ENCODE data around the gene CRADD.
"Not testable (repeated sequence)": the region's sequence is repeated elsewhere in the genome, so short reads cannot be mapped to it uniquely, and the experiment has no call there.

CRADD gene

DNA sequence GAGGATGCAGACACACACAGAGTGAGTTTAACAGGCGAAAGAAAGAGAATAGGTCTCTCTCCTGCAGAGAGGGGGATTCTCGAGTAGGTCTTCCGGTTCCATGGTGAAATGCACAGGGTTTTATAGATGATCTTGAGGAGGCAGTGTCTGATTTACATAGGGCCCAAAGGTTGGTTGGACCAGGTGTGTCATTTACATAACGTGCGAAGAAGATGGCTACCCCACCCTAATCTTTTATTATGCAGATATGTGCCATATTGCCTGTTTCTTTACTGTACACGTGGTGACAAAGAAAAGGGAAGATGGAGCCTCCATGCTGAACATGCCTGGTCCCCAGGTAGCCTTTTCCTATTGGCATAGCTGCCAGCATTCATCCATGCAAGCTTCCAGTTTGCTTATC is 219.8 kb downstream of the CRADD start:
- DNase-seq (ENCODE audit: low read depth in 2 of 2): no peak

DNA sequence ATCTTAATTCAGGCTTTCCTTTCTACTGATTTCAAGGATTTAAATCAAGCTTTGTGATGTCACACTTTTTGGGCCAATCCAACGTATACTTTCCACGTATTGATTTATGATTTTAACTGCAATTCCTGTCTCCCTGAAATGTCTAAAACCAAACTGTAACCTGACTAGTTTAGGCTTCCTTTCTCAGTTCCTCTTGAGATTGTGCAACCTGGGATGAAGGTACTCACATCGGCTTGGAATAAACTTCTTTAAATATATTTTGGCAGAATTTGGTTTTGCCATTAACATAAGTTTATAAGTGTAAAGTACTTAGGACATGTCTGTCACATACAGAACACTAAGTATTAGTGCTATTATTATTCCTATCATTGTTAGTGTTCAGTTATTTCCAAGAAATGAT is 224.6 kb downstream of the CRADD start:
- no peak for DNase-seq (ENCODE audit: low read depth in 2 of 2)

DNA sequence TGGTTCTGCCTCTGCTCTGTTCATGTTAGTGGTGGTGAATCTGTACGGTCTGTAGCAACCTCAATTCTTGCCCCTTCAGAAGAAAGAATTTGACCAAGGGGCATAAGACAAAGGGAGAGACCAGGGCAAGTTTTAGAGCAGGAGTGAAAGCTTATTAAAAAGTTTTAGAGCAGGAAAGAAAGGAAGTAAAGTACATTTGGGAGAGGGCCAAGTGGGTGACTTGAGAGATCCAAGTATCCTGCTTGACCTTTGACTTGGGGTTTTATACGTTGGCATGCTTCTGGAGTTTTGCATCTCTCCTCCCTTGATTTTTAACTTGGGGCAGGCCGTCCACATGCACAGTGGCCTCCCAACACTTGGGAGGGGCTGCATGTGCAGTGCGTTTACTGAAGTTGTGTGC is 225.0 kb downstream of the CRADD start:
- no peak for DNase-seq (ENCODE audit: low read depth in 2 of 2)

DNA sequence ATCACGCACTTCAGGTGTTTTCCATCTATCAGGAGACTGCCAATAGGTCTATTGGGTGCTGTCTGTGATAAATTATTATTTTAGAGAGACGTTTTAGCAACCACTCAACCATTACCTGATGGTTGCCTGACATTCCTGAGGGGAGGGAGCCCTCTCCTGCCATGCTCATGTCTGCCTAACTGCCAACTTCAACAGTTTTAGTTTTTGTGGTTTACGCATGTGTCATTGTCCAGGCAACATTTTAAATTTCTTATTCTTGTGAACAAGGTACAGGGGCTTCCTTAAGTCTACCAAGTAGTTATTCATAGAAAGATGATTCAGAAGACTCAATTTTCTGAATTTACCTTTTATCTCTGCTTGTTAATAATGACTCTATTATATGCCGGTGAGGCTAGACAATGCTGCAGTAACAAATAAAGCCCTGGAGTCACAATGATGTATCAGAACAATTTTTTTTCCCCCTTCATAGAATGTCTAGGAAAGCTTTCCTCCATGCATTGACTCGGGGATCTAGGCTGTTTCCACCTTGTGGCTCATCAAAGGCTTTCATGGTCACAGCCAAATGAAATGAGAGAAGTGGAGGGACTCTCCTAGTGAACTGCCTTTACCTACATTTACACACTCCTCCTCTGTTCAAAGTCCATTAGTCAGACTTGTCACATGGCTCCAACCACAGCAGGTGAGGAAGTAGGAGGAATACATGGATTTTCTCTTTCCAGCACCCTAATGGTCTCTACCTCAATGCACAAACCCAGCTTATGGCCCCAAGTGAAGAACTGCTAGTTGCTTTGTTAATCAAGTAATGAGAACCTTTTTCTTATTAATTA is 225.8 kb downstream of the CRADD start:
- no peak for DNase-seq (ENCODE audit: low read depth in 2 of 2)

DNA sequence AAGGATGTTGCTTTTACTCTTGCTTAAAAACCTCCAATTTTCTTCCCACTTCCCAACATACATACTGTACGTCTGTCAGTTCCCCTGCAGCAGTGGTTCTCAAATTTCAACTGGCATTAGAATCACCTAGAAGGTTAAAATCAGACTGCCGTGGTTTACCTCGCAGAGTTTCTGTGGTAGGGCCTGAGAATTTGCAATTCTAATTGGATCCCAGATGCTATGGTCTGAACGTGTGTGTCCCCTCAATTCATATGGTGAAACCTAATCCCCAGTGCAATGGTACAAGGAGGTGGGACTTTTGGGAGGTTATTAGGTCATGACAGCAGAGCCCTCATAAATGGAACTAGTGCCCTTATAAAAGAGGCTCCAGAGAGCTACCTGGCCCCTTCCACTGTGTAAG is 226.9 kb downstream of the CRADD start:
- no peak for DNase-seq (ENCODE audit: low read depth in 2 of 2)

DNA sequence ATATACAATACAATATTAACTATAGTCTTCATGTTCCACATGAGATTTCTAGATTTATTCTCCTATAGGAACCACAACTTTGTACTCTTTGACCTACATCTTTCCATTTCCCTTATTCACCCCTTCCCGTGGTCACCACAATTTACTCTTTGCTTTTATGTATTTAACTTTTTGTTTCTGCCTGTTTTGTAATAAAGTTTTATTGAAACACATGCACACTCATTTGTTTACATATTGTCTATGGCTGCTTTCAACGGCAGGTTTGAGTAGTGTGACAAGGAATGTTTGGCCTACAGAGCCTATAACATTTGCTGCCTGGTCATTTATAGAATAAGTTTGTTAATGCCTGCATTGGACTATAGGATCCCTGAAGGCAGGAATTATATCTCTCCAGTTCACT is 231.1 kb downstream of the CRADD start:
- DNase-seq (ENCODE audit: low read depth in 2 of 2): no peak

DNA sequence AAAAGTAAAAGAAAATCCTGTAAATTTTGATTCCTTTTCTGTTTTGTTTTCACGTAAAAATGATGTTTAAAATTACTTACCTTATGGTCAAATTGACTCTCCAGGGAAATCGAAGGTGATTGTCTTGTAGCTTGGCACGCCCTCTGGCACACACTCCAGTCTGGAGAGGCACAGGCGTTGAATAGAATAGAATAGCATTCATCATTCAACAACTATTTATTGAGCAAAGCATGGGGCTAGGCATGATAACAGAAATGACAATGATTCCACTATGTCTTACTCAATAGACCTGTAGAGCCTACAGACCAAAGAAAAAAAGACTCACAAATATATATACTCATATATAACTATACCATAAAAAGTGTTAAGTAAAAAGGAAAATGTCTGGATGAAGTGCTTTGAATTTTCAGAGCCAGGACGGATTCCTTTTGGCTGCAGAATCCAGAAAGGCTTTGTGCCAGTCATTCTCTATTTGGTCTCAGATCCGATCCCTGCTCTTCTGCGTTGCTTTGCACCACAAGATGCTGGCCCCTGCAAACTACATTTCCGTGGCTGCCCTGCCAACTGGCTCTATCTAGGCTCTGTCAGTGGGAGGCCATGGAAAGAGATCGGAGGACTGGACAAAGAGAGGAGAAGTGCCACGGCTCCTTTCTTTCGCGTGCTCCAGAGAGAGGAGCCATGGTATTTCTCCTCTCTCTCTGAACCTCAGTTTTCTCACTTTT is 231.8 kb downstream of the CRADD start:
- DNase-seq (ENCODE audit: low read depth in 2 of 2): no peak

DNA sequence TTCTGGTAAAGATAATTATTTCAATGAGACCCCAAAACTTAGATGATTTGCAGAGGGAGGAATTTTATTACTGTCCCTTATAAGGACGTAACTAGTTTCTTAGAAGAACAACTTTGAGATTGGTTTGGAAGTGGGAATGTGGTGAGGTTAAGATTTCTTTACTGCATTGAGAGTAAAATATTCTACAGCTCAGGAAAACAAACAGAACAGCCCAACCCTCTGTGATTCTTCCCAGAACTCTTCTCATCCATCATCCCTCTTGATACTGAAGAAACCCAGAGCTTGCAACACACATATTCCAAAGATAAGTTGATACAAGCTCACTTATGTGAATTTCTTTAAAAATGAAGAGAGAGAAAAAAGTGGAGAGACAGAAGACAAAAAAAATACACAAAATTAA is 234.2 kb downstream of the CRADD start:
- no peak for DNase-seq (ENCODE audit: low read depth in 2 of 2)

DNA sequence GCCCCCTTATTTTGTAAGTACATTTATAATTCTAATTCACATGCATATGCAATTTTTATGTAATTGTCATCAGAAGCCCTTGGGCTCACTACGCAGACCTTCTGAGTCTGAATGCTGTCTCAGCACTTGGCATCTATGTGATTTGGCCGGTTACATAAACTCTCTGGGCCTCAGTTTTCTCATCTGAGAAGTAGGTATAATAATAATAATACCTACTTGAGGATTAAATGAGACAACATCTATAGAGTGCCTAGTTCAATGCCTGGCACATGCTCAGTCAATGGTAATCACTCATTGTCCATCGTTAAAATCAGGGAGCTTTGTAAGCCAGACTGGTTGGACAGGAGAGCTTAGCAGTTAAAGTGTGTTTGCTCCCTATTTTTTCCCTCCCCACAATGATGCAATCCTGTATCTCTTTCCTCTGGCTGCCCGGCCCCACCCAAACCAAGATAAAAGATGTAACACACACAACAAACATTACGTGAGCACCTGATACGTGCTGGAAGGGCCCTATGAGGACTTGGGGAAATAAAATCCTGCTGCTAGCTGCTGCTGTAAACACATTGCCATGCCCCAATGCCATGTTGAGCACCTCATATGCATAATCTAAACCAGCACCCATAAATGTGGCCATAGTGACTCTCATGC is 235.0 kb downstream of the CRADD start:
- DNase-seq (ENCODE audit: low read depth in 2 of 2): no peak

DNA sequence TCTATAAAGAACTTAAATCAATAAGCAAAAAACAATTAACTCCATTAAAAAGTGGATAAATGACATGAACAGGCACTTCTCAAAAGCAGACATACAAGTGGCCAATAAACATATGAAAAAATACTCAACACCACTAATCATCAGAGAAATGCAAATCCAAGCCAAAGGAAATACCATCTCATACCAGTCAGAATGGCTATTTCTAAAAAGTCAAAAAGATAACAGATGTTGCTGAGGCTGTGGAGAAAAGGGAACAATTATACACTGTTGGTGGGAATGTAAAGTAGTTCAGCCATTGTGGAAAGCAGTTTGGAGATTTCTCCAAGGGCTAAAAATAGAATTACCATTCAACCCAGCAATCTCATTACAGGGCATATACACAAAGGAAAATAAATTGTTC is 236.7 kb downstream of the CRADD start:
- DNase-seq (ENCODE audit: low read depth in 2 of 2): no peak

DNA sequence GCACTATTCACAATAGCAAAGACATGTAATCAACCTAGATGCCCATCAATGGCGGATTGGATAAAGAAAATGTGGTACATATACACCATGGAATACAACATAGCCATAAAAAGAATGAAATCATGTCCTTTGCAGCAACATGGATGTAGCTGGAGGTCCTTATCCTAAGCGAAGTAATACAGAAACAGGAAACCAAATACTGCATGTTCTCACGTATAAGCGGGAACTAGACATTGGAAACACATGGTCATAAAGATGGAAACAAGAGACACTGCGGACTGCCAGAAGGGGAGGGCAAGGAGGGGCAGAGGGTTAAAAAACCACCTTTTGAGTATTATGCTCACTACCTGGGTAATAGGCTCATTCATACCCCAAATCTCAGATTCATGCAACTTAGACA is 237.1 kb downstream of the CRADD start:
- DNase-seq (ENCODE audit: low read depth in 2 of 2): no peak

DNA sequence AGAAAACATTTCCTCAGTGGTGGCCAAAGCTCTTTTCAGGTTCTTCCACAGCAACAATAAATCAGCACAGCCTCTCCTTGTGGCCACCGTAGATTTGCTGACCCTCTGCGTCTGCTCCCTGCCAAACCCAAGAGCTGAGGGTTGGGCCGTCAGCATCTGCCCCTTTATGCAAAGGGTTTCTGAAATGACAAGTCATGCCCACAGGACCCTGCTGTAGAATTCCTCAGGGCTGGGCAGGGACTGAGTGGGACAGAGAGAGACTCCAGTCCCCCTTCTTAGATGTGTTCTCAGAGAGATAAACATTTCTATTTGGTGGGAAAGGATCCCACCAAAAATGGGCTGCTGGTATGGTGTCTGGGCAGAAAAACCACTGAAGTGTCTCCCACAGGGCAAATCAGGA is 238.2 kb downstream of the CRADD start:
- no peak for DNase-seq (ENCODE audit: low read depth in 2 of 2)

DNA sequence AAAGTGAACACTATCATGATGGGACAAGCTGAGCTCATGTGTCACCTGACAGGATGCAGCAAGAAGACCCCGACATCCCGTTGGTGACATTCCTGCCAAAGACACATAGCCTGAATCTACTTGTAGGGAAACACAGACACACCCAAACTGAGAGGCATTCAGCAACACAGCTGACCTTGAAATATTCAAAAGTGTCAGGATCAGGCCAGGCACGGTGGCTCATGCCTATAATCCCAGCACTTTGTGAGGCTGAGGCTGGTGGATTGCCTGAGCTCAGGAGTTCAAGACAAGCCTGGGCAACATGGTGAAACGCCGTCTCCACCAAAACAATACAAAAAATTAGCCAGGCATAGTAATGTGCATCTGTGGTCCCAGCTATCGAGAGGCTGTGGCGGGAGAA is 239.2 kb downstream of the CRADD start:
- no peak for DNase-seq (ENCODE audit: low read depth in 2 of 2)

DNA sequence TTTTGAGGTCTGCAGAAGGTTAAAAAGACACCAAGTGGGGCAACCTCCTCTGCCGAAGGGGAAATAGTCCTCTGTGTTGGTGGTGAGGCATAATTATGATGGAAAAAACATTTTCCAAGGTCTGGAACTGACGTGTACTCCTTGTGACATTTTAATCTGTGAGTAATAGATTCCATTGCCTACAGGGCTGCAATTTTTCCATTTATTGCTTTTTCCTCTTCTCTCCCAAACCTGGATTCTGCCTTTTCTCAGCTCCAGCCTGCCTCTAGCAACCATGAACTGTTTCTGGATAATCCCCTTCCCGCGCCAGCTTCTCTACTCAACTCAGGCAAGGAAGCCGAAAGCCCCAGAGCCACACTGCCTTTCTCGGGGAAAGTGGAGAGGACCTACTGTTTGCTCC is 241.1 kb downstream of the CRADD start:
- DNase-seq (ENCODE audit: low read depth in 2 of 2): no peak

DNA sequence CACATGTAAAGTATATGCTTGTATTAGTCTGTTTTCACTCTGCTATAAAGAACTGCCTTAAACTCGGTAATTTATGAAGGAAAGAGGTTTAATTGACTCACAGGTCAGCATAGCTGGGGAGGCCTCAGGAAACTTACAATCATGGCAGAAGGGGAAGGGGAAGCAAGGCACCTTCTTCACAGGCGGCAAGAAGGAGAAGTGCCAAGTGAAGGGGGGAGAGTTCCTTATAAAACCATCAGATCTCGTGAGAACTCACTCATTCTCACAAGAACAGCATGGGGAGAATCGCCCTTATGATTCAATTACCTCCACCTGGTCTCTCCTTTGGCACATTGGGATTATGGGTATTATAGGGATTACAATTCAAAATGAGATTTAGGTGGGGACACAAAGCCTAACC is 241.7 kb downstream of the CRADD start:
- DNase-seq (ENCODE audit: low read depth in 2 of 2): no peak

DNA sequence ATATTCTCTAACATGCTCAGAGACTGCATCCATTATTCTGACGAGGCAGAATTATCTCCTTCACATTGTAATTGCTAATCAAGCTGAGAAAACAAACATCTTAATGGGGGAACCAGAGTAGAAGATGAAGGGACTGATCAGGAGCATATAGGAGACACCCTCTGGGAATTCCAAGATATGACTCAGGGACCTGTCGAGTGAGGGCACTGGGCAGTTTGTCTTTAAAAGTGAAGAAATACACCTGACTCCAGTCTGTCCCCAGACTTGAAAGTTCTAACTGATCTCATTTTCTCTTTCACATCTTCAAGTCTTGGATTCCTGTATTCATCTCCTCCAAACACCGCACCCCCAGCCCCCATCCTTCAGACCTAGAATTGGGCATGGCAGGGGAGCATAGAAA is 244.3 kb downstream of the CRADD start:
- DNase-seq (ENCODE audit: low read depth in 2 of 2): no peak

DNA sequence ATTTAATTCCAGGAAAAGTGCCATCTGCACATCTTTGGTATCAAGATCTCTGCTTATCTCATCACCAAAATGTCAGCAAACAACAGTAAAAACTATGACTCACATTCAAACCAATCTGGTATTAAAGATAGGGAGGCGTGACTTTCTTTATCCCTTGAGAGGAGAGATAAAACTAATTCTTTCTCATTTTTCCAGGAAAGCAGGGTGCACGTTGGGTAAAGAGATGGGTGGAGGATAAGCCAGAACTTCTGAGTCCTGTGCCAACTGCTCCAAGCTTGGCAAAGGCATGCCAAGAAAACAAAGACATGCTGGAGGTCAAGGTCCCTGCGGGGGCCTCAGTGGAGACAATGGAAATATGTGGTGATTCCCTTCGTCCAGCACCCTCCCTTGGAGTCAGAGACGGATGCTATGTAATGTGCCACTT is 245.4 kb downstream of the CRADD start:
- no peak for DNase-seq (ENCODE audit: low read depth in 2 of 2)

DNA sequence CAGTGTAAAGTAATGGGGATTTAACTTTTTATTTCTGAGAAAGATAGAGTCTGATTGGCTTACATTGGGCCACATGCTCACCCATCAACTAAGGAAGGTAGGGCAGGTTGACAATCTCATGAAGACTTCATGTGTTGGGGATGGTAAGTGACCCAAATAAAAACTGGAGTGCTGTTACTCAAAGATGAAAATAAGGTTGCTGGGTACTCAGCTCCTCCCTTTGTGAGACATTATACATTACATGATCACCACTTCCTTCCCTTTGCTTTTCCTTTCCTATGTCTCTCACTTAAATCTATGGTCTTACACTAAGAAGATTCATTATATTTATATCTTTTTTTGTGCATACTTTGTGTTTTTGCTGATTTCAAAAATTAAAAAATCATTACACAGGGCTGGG is 247.2 kb downstream of the CRADD start:
- DNase-seq (ENCODE audit: low read depth in 2 of 2): no peak

DNA sequence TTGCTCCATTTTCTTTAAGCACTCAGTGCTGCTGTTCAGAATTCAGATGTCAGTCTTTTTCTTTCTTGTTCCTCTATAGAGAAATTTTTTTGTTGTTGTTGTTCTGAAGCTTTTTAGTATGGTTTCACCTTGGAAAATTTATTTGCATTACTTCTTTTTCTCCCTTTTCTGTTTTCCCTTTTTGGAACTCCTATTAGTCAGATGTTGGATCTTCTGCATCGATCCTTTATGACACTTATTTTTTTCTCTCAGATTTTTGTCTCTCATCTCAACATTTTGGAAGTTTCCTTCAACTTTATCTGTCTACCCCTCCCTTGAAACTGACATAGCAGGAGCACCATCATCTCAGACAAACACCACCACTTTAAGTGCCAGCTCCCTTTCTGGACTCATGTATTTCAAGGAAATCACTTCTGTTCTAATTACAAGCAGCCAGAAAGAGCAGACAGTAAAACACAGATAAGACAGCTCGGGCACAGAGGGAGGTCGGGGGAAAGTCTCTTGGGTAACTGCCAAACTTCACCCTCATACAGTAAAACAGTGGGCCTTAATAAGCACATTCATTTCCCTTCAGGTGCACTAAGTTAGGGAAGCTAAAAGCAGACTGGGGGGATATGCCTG is 248.5 kb downstream of the CRADD start:
- DNase-seq (ENCODE audit: low read depth in 2 of 2): no peak

DNA sequence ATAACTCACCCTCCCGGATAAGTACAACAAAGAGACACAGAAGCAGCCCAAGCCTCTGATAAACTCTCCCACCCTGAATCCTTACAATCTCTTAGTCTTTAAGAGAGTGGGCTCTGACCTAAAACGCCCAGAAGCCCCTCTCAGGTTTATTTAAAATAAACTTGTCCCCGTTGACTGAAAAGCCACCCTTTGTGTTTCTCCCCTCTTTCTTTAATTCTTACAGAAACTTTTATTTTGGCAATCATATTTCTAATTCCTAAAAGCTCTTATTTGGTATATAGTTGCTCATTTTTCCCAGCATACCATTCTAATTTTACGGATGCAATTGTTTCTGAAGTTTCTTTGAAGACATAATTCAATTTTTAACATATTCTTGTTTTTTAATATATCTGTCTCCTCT is 249.1 kb downstream of the CRADD start:
- DNase-seq (ENCODE audit: low read depth in 2 of 2): no peak

DNA sequence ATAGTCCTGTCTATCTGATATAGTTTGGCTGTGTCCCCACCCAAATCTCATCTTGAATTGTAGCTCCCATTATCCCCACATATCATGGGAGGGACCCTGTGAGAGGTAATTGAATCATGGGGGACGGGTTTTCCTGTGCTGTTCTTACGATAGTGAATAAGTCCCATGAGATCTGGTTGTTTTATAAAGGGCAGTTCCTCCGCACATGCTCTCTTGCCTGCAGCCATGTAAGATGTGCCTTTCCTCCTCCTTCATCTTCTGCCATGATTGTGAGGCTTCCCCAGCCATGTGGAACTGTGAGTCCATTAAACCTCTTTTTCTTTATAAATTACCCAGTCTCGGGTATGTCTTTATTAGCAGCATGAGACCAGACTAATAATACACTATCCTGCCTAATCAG is 251.9 kb downstream of the CRADD start:
- DNase-seq (ENCODE audit: low read depth in 2 of 2): not testable (repeated sequence)

DNA sequence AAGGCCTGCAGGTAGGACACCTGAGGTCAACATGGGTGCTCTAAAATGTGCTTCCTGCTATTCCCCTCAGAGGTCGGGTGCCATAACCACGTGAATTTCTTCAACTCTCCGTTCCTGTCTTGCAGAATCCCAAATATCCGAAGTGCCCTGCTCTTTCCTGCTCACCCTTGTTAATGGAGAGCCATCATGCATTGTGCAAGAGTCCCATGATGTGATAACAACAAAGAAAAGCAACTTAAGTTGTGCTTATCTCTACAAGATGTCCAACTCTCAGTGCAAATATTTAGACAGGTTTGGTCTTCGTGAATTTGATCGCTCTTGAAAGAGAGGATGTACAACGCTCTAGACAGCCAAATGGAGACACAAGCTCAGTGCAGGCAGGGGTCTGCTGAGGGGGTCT is 260.6 kb downstream of the CRADD start:
- DNase-seq (ENCODE audit: low read depth in 2 of 2): no peak

DNA sequence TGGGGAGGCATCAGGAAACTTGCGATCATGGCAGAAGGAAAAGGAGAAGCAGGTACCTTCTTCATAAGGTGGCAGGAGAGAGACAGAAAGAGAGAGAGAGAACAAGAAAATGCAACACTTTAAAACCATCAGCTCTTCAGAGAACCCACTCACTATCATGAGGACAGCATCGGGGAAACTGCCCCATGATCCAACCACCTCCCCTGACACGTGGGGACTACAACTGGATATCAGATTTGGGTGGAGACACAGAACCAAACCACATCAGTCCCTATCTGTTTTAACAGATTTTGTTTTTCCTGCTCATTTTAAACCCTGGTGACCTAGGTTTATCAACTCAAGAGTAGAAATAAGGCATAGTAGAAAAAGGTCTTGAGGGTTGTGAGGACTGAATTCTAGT is 261.1 kb downstream of the CRADD start:
- DNase-seq (ENCODE audit: low read depth in 2 of 2): no peak

All from stimulated activated CD8-positive, alpha-beta memory T cell treated with anti-CD3 and anti-CD28 coated beads, Interleukin-7, amount 100 ng/mL, for 1 hour (primary cell).